Measurements from ENCODE around the gene SMYD2. TPM values are rescaled to one million over a fixed set of nuclear protein-coding genes. Genes with fewer than 3 reads are reported as not detected.

Gene SMYD2
- polyA plus RNA-seq, 4 donors = 20.8 to 39.0 (median 21.3) TPM

- Histone ChIP-seq H3K27ac (ENCODE audit: low read depth in 1 of 3, low read length in 2 of 3) (no peak overlapping the region), H3K4me1 (ENCODE audit: control insufficient read depth in 3 of 3, insufficient read depth in 2 of 3, low read depth in 1 of 3, low read length in 2 of 3) (no peaks in the 10 kb centered on the region), H3K36me3 (ENCODE audit: control insufficient read depth in 3 of 3, insufficient read depth in 2 of 3, low read depth in 1 of 3, low read length in 3 of 3) (peaks cover 0 to 29% (median 2%) of the 10 kb centered on the region in 3 donors), H3K9me3 (ENCODE audit: control insufficient read depth in 2 of 2, insufficient read depth in 1 of 2, low read depth in 1 of 2, low read length in 1 of 2) (no peaks in the 10 kb centered on the region), H3K27me3 (ENCODE audit: control insufficient read depth in 3 of 3, insufficient read depth in 3 of 3, low read length in 3 of 3) (no peaks in the 10 kb centered on the region), H3K4me3 (ENCODE audit: low read depth in 1 of 3, low read length in 3 of 3) (no peak overlapping the region)
- FAIRE-seq = no peak
- WGBS, 3 donors = 82 to 96% (median 94%) methylated on average over 4 of the region's 4 CpGs
- no peak for DNase-seq
Observed at GRCh38 chr1:214317300-214317699, 36.3 kb downstream of the SMYD2 start.

GRCh38 chr1:214317734-214318133 is 36.8 kb downstream of the SMYD2 start:
- no peaks in the 10 kb centered on the region for H3K27me3 ChIP-seq (ENCODE audit: control insufficient read depth in 3 of 3, insufficient read depth in 3 of 3, low read length in 3 of 3)
- 89 to 97% (median 93%) methylated on average over 5 of the region's 5 CpGs for whole genome bisulfite sequencing, 3 donors
- H3K4me1 ChIP-seq (ENCODE audit: control insufficient read depth in 3 of 3, insufficient read depth in 2 of 3, low read depth in 1 of 3, low read length in 2 of 3) = no peaks in the 10 kb centered on the region
- DNase-seq (no peak), FAIRE-seq (no peak)
- no peaks in the 10 kb centered on the region for H3K9me3 ChIP-seq (ENCODE audit: control insufficient read depth in 2 of 2, insufficient read depth in 1 of 2, low read depth in 1 of 2, low read length in 1 of 2)
- no peak overlapping the region for H3K4me3 ChIP-seq (ENCODE audit: low read depth in 1 of 3, low read length in 3 of 3)
- no peak overlapping the region for H3K27ac ChIP-seq (ENCODE audit: low read depth in 1 of 3, low read length in 2 of 3)
- H3K36me3 ChIP-seq (ENCODE audit: control insufficient read depth in 3 of 3, insufficient read depth in 2 of 3, low read depth in 1 of 3, low read length in 3 of 3) = peaks cover 0 to 25% (median 2%) of the 10 kb centered on the region in 3 donors

GRCh38 chr1:214318356-214318755 is 37.4 kb downstream of the SMYD2 start:
- WGBS, 3 donors = 59 to 70% (median 69%) methylated on average over 6 of the region's 6 CpGs
- H3K36me3 ChIP-seq (ENCODE audit: control insufficient read depth in 3 of 3, insufficient read depth in 2 of 3, low read depth in 1 of 3, low read length in 3 of 3) = peaks cover 0 to 26% (median 2%) of the 10 kb centered on the region in 3 donors
- H3K27ac ChIP-seq (ENCODE audit: low read depth in 1 of 3, low read length in 2 of 3) = no peak overlapping the region
- FAIRE-seq (no peak), DNase-seq (no peak)
- no peaks in the 10 kb centered on the region for H3K9me3 ChIP-seq (ENCODE audit: control insufficient read depth in 2 of 2, insufficient read depth in 1 of 2, low read depth in 1 of 2, low read length in 1 of 2)
- no peak overlapping the region for H3K4me3 ChIP-seq (ENCODE audit: low read depth in 1 of 3, low read length in 3 of 3)
- H3K27me3 ChIP-seq (ENCODE audit: control insufficient read depth in 3 of 3, insufficient read depth in 3 of 3, low read length in 3 of 3) = no peaks in the 10 kb centered on the region
- no peaks in the 10 kb centered on the region for H3K4me1 ChIP-seq (ENCODE audit: control insufficient read depth in 3 of 3, insufficient read depth in 2 of 3, low read depth in 1 of 3, low read length in 2 of 3)

- no peaks in the 10 kb centered on the region for H3K4me1 ChIP-seq (ENCODE audit: control insufficient read depth in 3 of 3, insufficient read depth in 2 of 3, low read depth in 1 of 3, low read length in 2 of 3)
- WGBS, 3 donors = 75 to 88% (median 85%) methylated on average over 10 of the region's 10 CpGs
Observed at GRCh38 chr1:214318956-214319736, 38.2 kb downstream of the SMYD2 start.

GRCh38 chr1:214319938-214320337 is 39.0 kb downstream of the SMYD2 start:
- H3K4me3 ChIP-seq (ENCODE audit: low read depth in 1 of 3, low read length in 3 of 3) = no peak overlapping the region
- H3K27ac ChIP-seq (ENCODE audit: low read depth in 1 of 3, low read length in 2 of 3) = no peak overlapping the region
- peaks cover 0 to 24% (median 2%) of the 10 kb centered on the region in 3 donors for H3K36me3 ChIP-seq (ENCODE audit: control insufficient read depth in 3 of 3, insufficient read depth in 2 of 3, low read depth in 1 of 3, low read length in 3 of 3)
- H3K9me3 ChIP-seq (ENCODE audit: control insufficient read depth in 2 of 2, insufficient read depth in 1 of 2, low read depth in 1 of 2, low read length in 1 of 2) = no peaks in the 10 kb centered on the region
- 93 to 96% (median 96%) methylated on average over 5 of the region's 5 CpGs for WGBS, 3 donors
- H3K27me3 ChIP-seq (ENCODE audit: control insufficient read depth in 3 of 3, insufficient read depth in 3 of 3, low read length in 3 of 3) = no peaks in the 10 kb centered on the region
- FAIRE-seq (no peak), DNase-seq (no peak)
- no peaks in the 10 kb centered on the region for H3K4me1 ChIP-seq (ENCODE audit: control insufficient read depth in 3 of 3, insufficient read depth in 2 of 3, low read depth in 1 of 3, low read length in 2 of 3)

More at GRCh38 chr1:214318956-214319736, 38.2 kb downstream of the SMYD2 start:
- no peaks in the 10 kb centered on the region for H3K9me3 ChIP-seq (ENCODE audit: control insufficient read depth in 2 of 2, insufficient read depth in 1 of 2, low read depth in 1 of 2, low read length in 1 of 2)
- FAIRE-seq = no peak
- H3K27me3 ChIP-seq (ENCODE audit: control insufficient read depth in 3 of 3, insufficient read depth in 3 of 3, low read length in 3 of 3) = no peaks in the 10 kb centered on the region
- no peak overlapping the region for H3K27ac ChIP-seq (ENCODE audit: low read depth in 1 of 3, low read length in 2 of 3)
- H3K4me3 ChIP-seq (ENCODE audit: low read depth in 1 of 3, low read length in 3 of 3) = no peak overlapping the region
- peaks cover 0 to 24% (median 2%) of the 10 kb centered on the region in 3 donors for H3K36me3 ChIP-seq (ENCODE audit: control insufficient read depth in 3 of 3, insufficient read depth in 2 of 3, low read depth in 1 of 3, low read length in 3 of 3)
- no peak for DNase-seq

- no peaks in the 10 kb centered on the region for H3K27me3 ChIP-seq (ENCODE audit: control insufficient read depth in 3 of 3, insufficient read depth in 3 of 3, low read length in 3 of 3)
- no peak overlapping the region for H3K4me3 ChIP-seq (ENCODE audit: low read depth in 1 of 3, low read length in 3 of 3)
- FAIRE-seq = no peak
- no peaks in the 10 kb centered on the region for H3K4me1 ChIP-seq (ENCODE audit: control insufficient read depth in 3 of 3, insufficient read depth in 2 of 3, low read depth in 1 of 3, low read length in 2 of 3)
- H3K36me3 ChIP-seq (ENCODE audit: control insufficient read depth in 3 of 3, insufficient read depth in 2 of 3, low read depth in 1 of 3, low read length in 3 of 3) = peaks cover 0 to 25% (median 2%) of the 10 kb centered on the region in 3 donors
- H3K9me3 ChIP-seq (ENCODE audit: control insufficient read depth in 2 of 2, insufficient read depth in 1 of 2, low read depth in 1 of 2, low read length in 1 of 2) = no peaks in the 10 kb centered on the region
- DNase-seq = no peak
- H3K27ac ChIP-seq (ENCODE audit: low read depth in 1 of 3, low read length in 2 of 3) = no peak overlapping the region
- 84 to 92% (median 86%) methylated on average over 5 of the region's 5 CpGs for WGBS, 3 donors
Observed at GRCh38 chr1:214321705-214322453, 40.9 kb downstream of the SMYD2 start.

GRCh38 chr1:214324896-214325800 is 44.2 kb downstream of the SMYD2 start:
- Histone ChIP-seq H3K4me1 (ENCODE audit: control insufficient read depth in 3 of 3, insufficient read depth in 2 of 3, low read depth in 1 of 3, low read length in 2 of 3) (no peaks in the 10 kb centered on the region), H3K4me3 (ENCODE audit: low read depth in 1 of 3, low read length in 3 of 3) (no peak overlapping the region), H3K9me3 (ENCODE audit: control insufficient read depth in 2 of 2, insufficient read depth in 1 of 2, low read depth in 1 of 2, low read length in 1 of 2) (no peaks in the 10 kb centered on the region), H3K27ac (ENCODE audit: low read depth in 1 of 3, low read length in 2 of 3) (no peak overlapping the region), H3K36me3 (ENCODE audit: control insufficient read depth in 3 of 3, insufficient read depth in 2 of 3, low read depth in 1 of 3, low read length in 3 of 3) (peaks cover 0 to 29% (median 0%) of the 10 kb centered on the region in 3 donors), H3K27me3 (ENCODE audit: control insufficient read depth in 3 of 3, insufficient read depth in 3 of 3, low read length in 3 of 3) (no peaks in the 10 kb centered on the region)
- no peak for FAIRE-seq
- DNase-seq = no peak
- WGBS, 3 donors = 95 to 98% (median 97%) methylated on average over 8 of the region's 8 CpGs

- Histone ChIP-seq H3K4me3 (ENCODE audit: low read depth in 1 of 3, low read length in 3 of 3) (no peak overlapping the region), H3K27me3 (ENCODE audit: control insufficient read depth in 3 of 3, insufficient read depth in 3 of 3, low read length in 3 of 3) (no peaks in the 10 kb centered on the region), H3K4me1 (ENCODE audit: control insufficient read depth in 3 of 3, insufficient read depth in 2 of 3, low read depth in 1 of 3, low read length in 2 of 3) (no peaks in the 10 kb centered on the region), H3K27ac (ENCODE audit: low read depth in 1 of 3, low read length in 2 of 3) (no peak overlapping the region), H3K9me3 (ENCODE audit: control insufficient read depth in 2 of 2, insufficient read depth in 1 of 2, low read depth in 1 of 2, low read length in 1 of 2) (no peaks in the 10 kb centered on the region), H3K36me3 (ENCODE audit: control insufficient read depth in 3 of 3, insufficient read depth in 2 of 3, low read depth in 1 of 3, low read length in 3 of 3) (peaks cover 0 to 32% (median 0%) of the 10 kb centered on the region in 3 donors)
- 74 to 86% (median 81%) methylated on average over 5 of the region's 5 CpGs for WGBS, 3 donors
- FAIRE-seq = no peak
- no peak for DNase-seq
Observed at GRCh38 chr1:214326406-214326805, 45.4 kb downstream of the SMYD2 start.
